Body of pancreas (tissue), 4 donors: ENCODE results near the gene LCN12. TPM values are rescaled to one million over a fixed set of nuclear protein-coding genes. Genes with fewer than 3 reads are reported as not detected.

Experiments
- ATAC-seq: fragments of 150-250 bp; one replicate; pipeline ENCODE4 v1.9.1; 2016
- DNase-seq, 4 donors: peaks; one replicate each; pipeline ENCODE4 v3.0.0-alpha.2; 2019
- H3K27ac ChIP-seq, 4 donors: fragments of 200-600 bp; sonication (generic); 1 replicate in 3 of 4; 2 replicates in 1 of 4; pipeline versions ENCODE4 v1.5.1 to v1.6.1; 2016 to 2019; ENCODE audit warnings: mild to moderate bottlenecking in 1 of 4, mixed read lengths in 1 of 4, moderate library complexity in 1 of 4
- H3K27me3 ChIP-seq, 2 donors: fragments of 200-600 bp; sonication (generic); one replicate each; pipeline ENCODE4 v1.6.0; 2016; ENCODE audit warnings: mild to moderate bottlenecking in 1 of 2
- H3K36me3 ChIP-seq, 2 donors: fragments of 200-600 bp; sonication (generic); replicated peaks in 1 of 2; 2 replicates each; pipeline ENCODE4 v1.5.1; 2016; ENCODE audit warnings: low read depth in 2 of 2; ENCODE audit not compliant: insufficient read depth in 1 of 2
- H3K4me1 ChIP-seq: fragments of 200-600 bp; sonication (generic); one replicate; pipeline ENCODE4 v1.6.0; 2016
- H3K4me3 ChIP-seq, 2 donors: fragments of 200-600 bp; sonication (generic); 1 replicate in 1 of 2; 2 replicates in 1 of 2; pipeline ENCODE4 v1.5.1; 2016 to 2019
- H3K9me3 ChIP-seq, 3 donors: fragments of 200-600 bp; sonication (generic); 1 replicate in 2 of 3; 2 replicates in 1 of 3; pipeline ENCODE4 v1.5.1; 2016
- POLR2A ChIP-seq, 3 donors: fragments of 450-650 bp; IDR thresholded peaks; one replicate each; pipeline ENCODE4 v1.6.1; 2016; ENCODE audit warnings: antibody characterized with exemption in 3 of 3, mild to moderate bottlenecking in 2 of 3
- WGBS, 2 donors: methylation state at CpG; one replicate each; pipeline ENCODE4 v1.1.5; 2017; 5-methylcytosine and 5-hydroxymethylcytosine counted together
- intact Hi-C: fragments of 100-400 bp; cut with DNase I; formaldehyde crosslinking; loops from one replicate; pipeline ENCODE4 v1.15.1; 2023
- total RNA-seq, 2 donors: library from RNA; depleted of rRNA; stranded (reverse); fragments of >200 nt; gene quantifications; one replicate each; pipeline ENCODE4 v1.1.0, GENCODE V29; 2016
- TF ChIP-seq, protein P1 (sequence below), 7 experiments: fragments of 450-650 bp in 4 of 7; fragments of 200-600 bp in 3 of 7; sonication (generic) in 3 of 7; IDR thresholded peaks; one replicate each; pipeline ENCODE4 v1.5.1; 2016 to 2019; ENCODE audit warnings: antibody characterized with exemption in 7 of 7

LCN12 gene
- total RNA-seq, 2 donors from 2014 or later, result 1.3 to 4.9 TPM

GRCh38 chr9:136980669-136981478 lies 28.8 kb downstream of the LCN12 start:
- no peak for TF ChIP-seq POLR2A (IDR thresholded peaks at IDR 0.05)
- intact Hi-C loops, result no loop called here
- ATAC-seq (no peak), DNase-seq (no peak)
- peak overlapping the region in 2 of 4 donors; percentile 36 to 44 for H3K27ac ChIP-seq
- no peaks in the 10 kb centered on the region for H3K9me3 ChIP-seq
- peaks cover 0 to 5% of the 10 kb centered on the region in 2 donors for H3K27me3 ChIP-seq
- H3K4me1 ChIP-seq, result peaks cover 12% of the 10 kb centered on the region
- no peaks in the 10 kb centered on the region for H3K36me3 ChIP-seq
- no peak overlapping the region for H3K4me3 ChIP-seq
- 83 to 96% methylated on average over 15 to 16 of the region's 16 CpGs for WGBS, 2 donors

GRCh38 chr9:136981588-136982231 lies 29.6 kb downstream of the LCN12 start:
- DNase-seq, result no peak
- WGBS, 2 donors, result 53 to 68% methylated on average over 5 to 15 of the region's 17 CpGs
- Histone ChIP-seq H3K9me3 (no peaks in the 10 kb centered on the region), H3K36me3 (no peaks in the 10 kb centered on the region), H3K27ac (peak overlapping the region in 2 of 4 donors; percentile 36 to 44), H3K27me3 (peaks cover 0 to 5% of the 10 kb centered on the region in 2 donors), H3K4me3 (no peak overlapping the region), H3K4me1 (peaks cover 12% of the 10 kb centered on the region)
- intact Hi-C loops, result no loop called here
- peak; percentile 19 for ATAC-seq
- TF ChIP-seq, protein P1, sequence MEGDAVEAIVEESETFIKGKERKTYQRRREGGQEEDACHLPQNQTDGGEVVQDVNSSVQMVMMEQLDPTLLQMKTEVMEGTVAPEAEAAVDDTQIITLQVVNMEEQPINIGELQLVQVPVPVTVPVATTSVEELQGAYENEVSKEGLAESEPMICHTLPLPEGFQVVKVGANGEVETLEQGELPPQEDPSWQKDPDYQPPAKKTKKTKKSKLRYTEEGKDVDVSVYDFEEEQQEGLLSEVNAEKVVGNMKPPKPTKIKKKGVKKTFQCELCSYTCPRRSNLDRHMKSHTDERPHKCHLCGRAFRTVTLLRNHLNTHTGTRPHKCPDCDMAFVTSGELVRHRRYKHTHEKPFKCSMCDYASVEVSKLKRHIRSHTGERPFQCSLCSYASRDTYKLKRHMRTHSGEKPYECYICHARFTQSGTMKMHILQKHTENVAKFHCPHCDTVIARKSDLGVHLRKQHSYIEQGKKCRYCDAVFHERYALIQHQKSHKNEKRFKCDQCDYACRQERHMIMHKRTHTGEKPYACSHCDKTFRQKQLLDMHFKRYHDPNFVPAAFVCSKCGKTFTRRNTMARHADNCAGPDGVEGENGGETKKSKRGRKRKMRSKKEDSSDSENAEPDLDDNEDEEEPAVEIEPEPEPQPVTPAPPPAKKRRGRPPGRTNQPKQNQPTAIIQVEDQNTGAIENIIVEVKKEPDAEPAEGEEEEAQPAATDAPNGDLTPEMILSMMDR (IDR thresholded peaks at IDR 0.05), result no peak
- TF ChIP-seq POLR2A (IDR thresholded peaks at IDR 0.05), result no peak

DNA sequence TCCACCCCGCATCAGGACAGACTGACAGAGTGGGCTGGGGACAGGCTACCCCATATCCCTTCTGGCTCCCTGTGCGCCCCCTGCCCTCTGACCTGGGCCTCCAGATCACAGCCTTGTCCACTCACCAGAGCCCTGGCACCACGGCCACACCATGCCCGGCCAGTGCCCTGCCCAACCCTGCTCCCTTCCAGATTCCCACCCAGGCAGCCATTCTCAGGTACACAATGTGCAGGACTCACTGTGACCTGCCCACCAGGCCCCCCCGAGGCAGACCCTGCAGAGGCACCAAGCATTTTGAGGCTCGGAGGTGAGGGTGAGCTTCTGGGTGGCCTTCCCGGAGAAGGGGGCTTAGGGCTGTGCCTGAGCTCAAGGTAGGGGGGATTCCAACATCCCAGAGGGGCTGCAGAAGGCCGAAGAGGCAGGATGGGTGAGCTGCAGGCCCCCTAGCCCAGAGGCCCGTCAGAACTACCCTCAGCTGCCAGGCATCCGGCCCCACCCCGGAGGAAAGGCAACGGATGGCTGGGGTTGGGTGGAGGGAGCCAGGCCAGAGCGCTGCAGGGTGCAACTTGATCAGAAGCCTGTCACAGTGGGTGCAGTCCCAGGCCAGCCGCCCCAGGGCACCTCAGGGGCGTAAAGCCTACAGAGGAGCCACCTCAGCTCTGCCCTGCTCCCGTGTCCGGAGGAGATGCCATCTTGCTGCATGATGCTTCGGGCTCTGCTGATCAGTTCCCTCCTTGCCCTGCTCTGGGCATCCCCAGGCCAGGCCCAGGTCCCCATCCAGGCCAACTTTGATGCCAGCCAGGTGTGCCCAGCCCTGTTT lies 30.4 kb downstream of the LCN12 start, which contains the start of gene LCNL1:
LCNL1 (plus strand) TSS at position 762 of the 820 bp plus-strand sequence. CDS start 594 bp downstream, outside the sequence.
- H3K4me3 ChIP-seq, result no peak within 1 kb of the TSS
- intact Hi-C loops, result no loop called here
- no peak for TF ChIP-seq POLR2A (IDR thresholded peaks at IDR 0.05)
- TF ChIP-seq, protein P1 (IDR thresholded peaks at IDR 0.05), result no peak
- no peaks in the 10 kb centered on the region for H3K9me3 ChIP-seq
- ATAC-seq (no peak), DNase-seq (no peak)
- no peaks in the 10 kb centered on the region for H3K36me3 ChIP-seq
- peaks cover 0 to 5% of the 10 kb centered on the region in 2 donors for H3K27me3 ChIP-seq
- H3K4me1 ChIP-seq, result peaks cover 12% of the 10 kb centered on the region
- WGBS, 2 donors, result 83 to 88% methylated on average over 6 to 17 of the region's 18 CpGs
- H3K27ac ChIP-seq, result peak within 1 kb of the TSS in 1 of 4 donors; percentile 17

- ATAC-seq (no peak), DNase-seq (no peak)
- peaks cover 0 to 5% of the 10 kb centered on the region in 2 donors for H3K27me3 ChIP-seq
- no peaks in the 10 kb centered on the region for H3K36me3 ChIP-seq
- no peak overlapping the region for H3K4me3 ChIP-seq
- WGBS, 2 donors, result 69 to 77% methylated on average over 3 to 9 of the region's 9 CpGs
- no peak overlapping the region for H3K27ac ChIP-seq
- intact Hi-C loops, result no loop called here
- H3K4me1 ChIP-seq, result peaks cover 6% of the 10 kb centered on the region
- no peaks in the 10 kb centered on the region for H3K9me3 ChIP-seq
- TF ChIP-seq, protein P1 (IDR thresholded peaks at IDR 0.05), result no peak
- TF ChIP-seq POLR2A (IDR thresholded peaks at IDR 0.05), result no peak
These were observed 31.1 kb downstream of the LCN12 start for GRCh38 chr9:136983167-136983566.
